GM18508 (cell line): ENCODE results near the gene LRP6.

Source experiments
- ATAC-seq: cut with Tn5 transposase; IDR thresholded peaks from one replicate; pipeline ENCODE4 v1.9.1; 2021; ENCODE audit warnings: moderate number of reproducible peaks; ENCODE audit not compliant: insufficient read depth, unreplicated experiment

The LRP6 gene

GRCh38 chr12:12217018-12217359, 49.9 kb downstream of the LRP6 start:
- no peak for ATAC-seq

GRCh38 chr12:12216349-12217017, 50.4 kb downstream of the LRP6 start:
- no peak for ATAC-seq

- no peak for ATAC-seq
Measured at GRCh38 chr12:12214635-12215131, 52.2 kb downstream of the LRP6 start.

- ATAC-seq = no peak
Measured at GRCh38 chr12:12214201-12214600, 52.6 kb downstream of the LRP6 start.

GRCh38 chr12:12212769-12213168, 54.1 kb downstream of the LRP6 start:
- no peak for ATAC-seq

GRCh38 chr12:12210983-12211382, 55.9 kb downstream of the LRP6 start:
- ATAC-seq = no peak

- ATAC-seq = no peak
Measured at GRCh38 chr12:12210416-12210815, 56.4 kb downstream of the LRP6 start.

GRCh38 chr12:12209675-12210074, 57.2 kb downstream of the LRP6 start:
- ATAC-seq = no peak

GRCh38 chr12:12209043-12209442, 57.8 kb downstream of the LRP6 start:
- no peak for ATAC-seq

GRCh38 chr12:12207746-12208145, 59.1 kb downstream of the LRP6 start:
- ATAC-seq = no peak

- ATAC-seq = no peak
Measured at GRCh38 chr12:12206776-12207388, 60.0 kb downstream of the LRP6 start.

GRCh38 chr12:12202747-12203146, 64.1 kb downstream of the LRP6 start:
- no peak for ATAC-seq

GRCh38 chr12:12202105-12202504, 64.7 kb downstream of the LRP6 start:
- no peak for ATAC-seq

- ATAC-seq = no peak
Measured at GRCh38 chr12:12201274-12201758, 65.5 kb downstream of the LRP6 start.

- ATAC-seq = no peak
Measured at GRCh38 chr12:12200363-12200762, 66.5 kb downstream of the LRP6 start.

GRCh38 chr12:12198124-12198523, 68.7 kb downstream of the LRP6 start:
- no peak for ATAC-seq

- ATAC-seq = no peak
Measured at GRCh38 chr12:12197128-12197527, 69.7 kb downstream of the LRP6 start.

GRCh38 chr12:12195516-12195915, 71.3 kb downstream of the LRP6 start:
- ATAC-seq = no peak

GRCh38 chr12:12195081-12195480, 71.8 kb downstream of the LRP6 start:
- no peak for ATAC-seq

GRCh38 chr12:12194206-12194605, 72.6 kb downstream of the LRP6 start:
- ATAC-seq = no peak

GRCh38 chr12:12191008-12191407, 75.8 kb downstream of the LRP6 start:
- no peak for ATAC-seq
